B cell (primary cell): ENCODE results near the gene TMEM205. TPM values are rescaled to one million over a fixed set of nuclear protein-coding genes. Genes with fewer than 3 reads are reported as not detected.
A peak's percentile ranks its signal among the peaks of the same experiment; 100 is the strongest.

Experiments
- ATAC-seq: fragments of 200-7000 bp; cut with Tn5 transposase; one replicate; pipeline ENCODE4 v1.10.0; 2021; ENCODE audit warnings: low read depth, mild to moderate bottlenecking, moderate number of reproducible peaks, moderate library complexity
- CTCF ChIA-PET: fragments of 350-600 bp; sonication (Branson Sonifier 250); formaldehyde crosslinking; loops from one replicate; lab custom pipeline; 2021; ENCODE audit warnings: antibody characterized with exemption, inconsistent platforms; lab: Charles Lee
- POLR2A ChIA-PET: fragments of 350-600 bp; sonication (Branson Sonifier 250); formaldehyde crosslinking; loops from one replicate; lab custom pipeline; 2021; ENCODE audit warnings: antibody characterized with exemption; lab: Charles Lee
- DNase-seq: peaks from one replicate; pipeline ENCODE4 v3.0.0; 2013
- H2AFZ ChIP-seq: 2 replicates; pipeline ENCODE4 v1.6.1; 2012; ENCODE audit warnings: mild to moderate bottlenecking, low read depth, low read length; ENCODE audit not compliant: insufficient read depth, poor library complexity, severe bottlenecking
- H3K27ac ChIP-seq, 2 donors: 1 replicate in 1 of 2; 2 replicates in 1 of 2; pipeline ENCODE4 v1.5.1; 2012 to 2013; ENCODE audit warnings: low read length in 2 of 2, mild to moderate bottlenecking in 2 of 2, moderate library complexity in 1 of 2
- H3K27me3 ChIP-seq, 4 experiments: fragments of 200-600 bp in 1 of 4; sonication (generic) in 1 of 4; replicated peaks in 1 of 4; 1 replicate in 2 of 4; 2 replicates in 2 of 4; pipeline versions ENCODE4 v1.6.1 to v1.7.0; 2013 to 2016; ENCODE audit warnings: low read length in 3 of 4, mild to moderate bottlenecking in 2 of 4, mixed read lengths in 1 of 4, moderate library complexity in 1 of 4; ENCODE audit not compliant: insufficient read depth in 4 of 4, control insufficient read depth in 3 of 4; ENCODE audit errors: control extremely low read depth in 1 of 4
- H3K36me3 ChIP-seq, 2 experiments: replicated peaks in 1 of 2; 1 replicate in 1 of 2; 2 replicates in 1 of 2; pipeline versions ENCODE4 v1.6.1 to v1.7.1; 2013; ENCODE audit warnings: low read length in 1 of 2; ENCODE audit not compliant: insufficient read depth in 2 of 2, control insufficient read depth in 1 of 2; ENCODE audit errors: control extremely low read depth in 1 of 2, extremely low read depth in 1 of 2
- H3K4me1 ChIP-seq, 2 donors: fragments of 200-600 bp in 1 of 2; sonication (generic) in 1 of 2; 1 replicate in 1 of 2; 2 replicates in 1 of 2; pipeline versions ENCODE4 v1.5.1 to v1.6.1; 2013 to 2017; ENCODE audit warnings: low read length in 2 of 2; ENCODE audit not compliant: control insufficient read depth in 2 of 2, insufficient read depth in 2 of 2
- H3K4me2 ChIP-seq: replicated peaks from 2 replicates; pipeline ENCODE3; 2012; ENCODE audit warnings: mild to moderate bottlenecking, low read depth, low read length; ENCODE audit not compliant: poor library complexity, severe bottlenecking
- H3K4me3 ChIP-seq, 5 experiments: fragments of 200-600 bp in 1 of 5; sonication (generic) in 1 of 5; 1 replicate in 3 of 5; 2 replicates in 2 of 5; pipeline versions ENCODE4 v1.5.1 to v1.7.0; 2011 to 2016; ENCODE audit warnings: low read length in 4 of 5, mild to moderate bottlenecking in 4 of 5, low read depth in 2 of 5, control low read depth in 1 of 5, moderate library complexity in 1 of 5; ENCODE audit not compliant: insufficient read depth in 1 of 5; ENCODE audit errors: control extremely low read depth in 1 of 5, extremely low read depth in 1 of 5
- H3K79me2 ChIP-seq: fragments of 200-600 bp; sonication (generic); one replicate; pipeline ENCODE4 v1.6.0; 2016; ENCODE audit warnings: low read length; ENCODE audit not compliant: control insufficient read depth, insufficient read depth
- H3K9ac ChIP-seq: fragments of 200-600 bp; sonication (generic); 2 replicates; pipeline ENCODE4 v1.6.1; 2017; ENCODE audit warnings: mild to moderate bottlenecking, low read length, moderate library complexity
- H3K9me3 ChIP-seq, 3 donors: one replicate each; pipeline versions ENCODE4 v1.6.1 to v1.7.1; 2013; ENCODE audit warnings: low read length in 2 of 3; ENCODE audit not compliant: control insufficient read depth in 2 of 3, insufficient read depth in 1 of 3; ENCODE audit errors: control extremely low read depth in 1 of 3
- H4K20me1 ChIP-seq: 2 replicates; pipeline ENCODE4 v1.6.0; 2012; ENCODE audit warnings: mild to moderate bottlenecking, low read length; ENCODE audit not compliant: insufficient read depth, control insufficient read depth, poor library complexity, severe bottlenecking
- H3K27ac Mint-ChIP-seq: one replicate; pipeline ENCODE4 v1.8.0; 2021; ENCODE audit warnings: mixed read lengths
- H3K27me3 Mint-ChIP-seq: one replicate; pipeline ENCODE4 v1.8.0; 2021; ENCODE audit warnings: mixed read lengths
- H3K4me1 Mint-ChIP-seq: one replicate; pipeline ENCODE4 v1.8.0; 2021; ENCODE audit warnings: mixed read lengths
- H3K4me3 Mint-ChIP-seq: one replicate; pipeline ENCODE4 v1.8.0; 2021; ENCODE audit warnings: mixed read lengths
- H3K9me3 Mint-ChIP-seq: one replicate; pipeline ENCODE4 v1.8.0; 2022; ENCODE audit warnings: mixed read lengths; ENCODE audit not compliant: insufficient read depth
- CTCF ChIP-seq: fragments of 200-600 bp; IDR thresholded peaks from one replicate; pipeline ENCODE4 v1.8.0; 2022; ENCODE audit warnings: antibody characterized with exemption, mild to moderate bottlenecking
- EZH2 ChIP-seq: IDR thresholded peaks from 2 replicates; pipeline ENCODE4 v1.6.1; 2012; ENCODE audit warnings: borderline replicate concordance, low read depth, mild to moderate bottlenecking, moderate library complexity, low read length; ENCODE audit not compliant: insufficient read depth, poor library complexity, severe bottlenecking
- intact Hi-C: fragments of 100-400 bp; cut with micrococcal nuclease; formaldehyde crosslinking; loops from one replicate; pipeline ENCODE4 v1.10.0; 2022
- polyA plus RNA-seq: library from polyadenylated mRNA; depleted of rRNA; stranded (reverse); fragments of >200 nt; gene quantifications from 2 replicates; pipeline ENCODE4 v1.2.3, GENCODE V29; 2012
- total RNA-seq, 2 donors: library from RNA; stranded (reverse); fragments of 120-200 nt in 1 of 2; gene quantifications; 1 replicate in 1 of 2; 2 replicates in 1 of 2; pipeline versions ENCODE4 v1.2.3 to v1.2.4, GENCODE V29; 2013 to 2022

The TMEM205 gene
- total and polyA plus RNA-seq, 2 donors (not counting 1 experiment from before 2014, with no cell fraction given), result 48.5 to 152 TPM

- Histone ChIP-seq H3K36me3 (no peaks in the 10 kb centered on the region), H3K79me2 (peaks cover 16% of the 10 kb centered on the region), H2AFZ (no peak overlapping the region), H3K9ac (no peak overlapping the region), H3K27ac (no peak overlapping the region), H3K4me3 (no peak overlapping the region), H4K20me1 (no peaks in the 10 kb centered on the region), H3K4me1 (peaks cover 42 to 53% of the 10 kb centered on the region in 2 donors), H3K9me3 (peaks cover 0 to 6% (median 0%) of the 10 kb centered on the region in 3 donors), H3K4me2 (no peak overlapping the region), H3K27me3 (peaks cover 0 to 3% (median 0%) of the 10 kb centered on the region in 4 experiments)
- Mint-ChIP-seq H3K27me3 (no peaks in the 10 kb centered on the region), H3K9me3 (no peaks in the 10 kb centered on the region), H3K27ac (peak overlapping the region; percentile 34), H3K4me3 (peak overlapping the region; percentile 60), H3K4me1 (peaks cover 35% of the 10 kb centered on the region)
- ChIA-PET POLR2A (interaction anchor here (1.1 kb wide), 1 partner anchor 31 kb away, joined by 3 read pairs; the partner anchor contains the start of genes CCDC159 and TMEM205), CTCF (interaction anchor here (0.7 to 4.6 kb wide), 10 partner anchors 22 to 105 kb away, joined by 3 to 37 read pairs (median 4); no protein-coding TSS in a partner anchor)
- TF ChIP-seq EZH2, result no peak
- no peak for TF ChIP-seq CTCF
- DNase-seq (no peak), ATAC-seq (no peak)
- intact Hi-C loops, result loop anchor here (10.0 kb wide), 1 partner anchor 1562 kb away; the partner anchor contains the start of gene FBXL12
These were observed 31.2 kb upstream of the TMEM205 start for GRCh38 chr19:11377237-11377636.
